Jurkat, Clone E6-1 (cell line): Measurements from ENCODE around the gene GPRC5A.

Experiments
- DNase-seq: peaks from one replicate; pipeline ENCODE4 v3.0.0-alpha.2; 2011; ENCODE audit warnings: low read depth, low spot score
- H3K4me3 ChIP-seq: 2 replicates; pipeline ENCODE4 v1.5.1; 2011; ENCODE audit warnings: mild to moderate bottlenecking, low read length, control low read depth, moderate library complexity

Gene GPRC5A

DNA sequence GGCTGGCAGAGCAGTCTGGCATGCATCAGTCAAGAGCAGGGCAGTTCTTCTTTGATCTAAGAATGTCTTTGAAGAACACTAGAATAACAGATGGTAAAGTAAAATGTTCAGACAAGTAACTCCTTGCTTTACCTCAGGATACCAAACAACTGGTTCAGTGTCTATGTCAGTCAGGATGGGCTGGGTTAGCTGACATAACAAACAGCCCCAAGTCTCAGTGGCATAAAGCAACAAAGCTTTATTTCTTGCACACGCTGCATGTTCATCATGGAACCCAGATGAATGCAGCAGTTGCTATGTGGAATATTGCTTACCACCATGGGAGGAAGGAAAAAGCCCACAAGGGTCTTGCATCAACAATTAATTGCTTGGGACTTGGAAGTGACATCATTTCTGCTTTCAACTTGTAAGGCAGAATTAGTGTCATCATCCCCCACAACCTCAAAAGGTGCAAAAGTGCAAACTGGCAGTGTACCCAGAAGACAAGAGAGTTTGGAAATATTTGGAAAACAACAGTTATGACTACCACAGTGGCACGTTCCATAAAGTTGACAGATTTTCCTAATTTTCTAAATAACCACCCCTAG is 39.4 kb downstream of the GPRC5A start:
- DNase-seq, result no peak
- no peak overlapping the region for H3K4me3 ChIP-seq

DNA sequence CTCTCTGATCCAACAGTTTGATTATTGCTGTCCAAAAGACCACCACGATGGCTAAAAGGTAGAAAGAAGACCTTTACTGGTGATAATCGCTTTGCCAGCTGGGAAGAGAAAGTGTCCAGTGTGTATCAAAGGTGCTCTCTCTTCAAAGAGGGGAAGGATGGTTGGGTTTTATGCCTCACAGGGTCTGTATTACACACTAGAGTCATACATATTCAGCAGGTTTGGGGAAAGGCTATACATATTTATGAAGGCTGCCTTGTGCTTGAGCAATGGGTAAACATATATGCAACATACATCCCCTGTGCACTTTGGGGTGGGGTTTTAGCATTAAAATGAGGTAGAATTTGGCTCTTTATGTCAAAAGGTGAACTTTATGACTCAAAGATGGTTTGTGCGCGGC is 42.4 kb downstream of the GPRC5A start:
- H3K4me3 ChIP-seq, result no peak overlapping the region
- DNase-seq, result no peak

DNA sequence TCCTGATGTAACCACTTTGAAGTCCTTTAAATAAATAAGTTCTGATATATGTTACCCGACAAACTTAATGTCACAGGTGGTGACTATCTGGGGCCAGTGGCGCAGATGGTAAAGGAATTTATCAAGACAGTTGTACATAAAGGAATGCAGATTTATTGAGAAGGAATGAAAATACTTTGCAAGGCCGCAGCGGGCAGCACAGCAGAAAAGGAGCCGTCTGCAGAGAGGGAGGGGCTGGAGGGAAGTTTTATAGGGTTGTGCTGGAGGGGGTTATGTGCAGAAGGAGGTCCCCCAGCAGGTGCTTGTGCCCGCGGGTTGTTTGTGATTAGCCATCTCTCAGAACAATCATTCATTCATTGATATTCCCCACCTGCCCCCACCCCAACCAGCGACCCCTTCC is 43.2 kb downstream of the GPRC5A start:
- no peak for DNase-seq
- H3K4me3 ChIP-seq, result no peak overlapping the region

DNA sequence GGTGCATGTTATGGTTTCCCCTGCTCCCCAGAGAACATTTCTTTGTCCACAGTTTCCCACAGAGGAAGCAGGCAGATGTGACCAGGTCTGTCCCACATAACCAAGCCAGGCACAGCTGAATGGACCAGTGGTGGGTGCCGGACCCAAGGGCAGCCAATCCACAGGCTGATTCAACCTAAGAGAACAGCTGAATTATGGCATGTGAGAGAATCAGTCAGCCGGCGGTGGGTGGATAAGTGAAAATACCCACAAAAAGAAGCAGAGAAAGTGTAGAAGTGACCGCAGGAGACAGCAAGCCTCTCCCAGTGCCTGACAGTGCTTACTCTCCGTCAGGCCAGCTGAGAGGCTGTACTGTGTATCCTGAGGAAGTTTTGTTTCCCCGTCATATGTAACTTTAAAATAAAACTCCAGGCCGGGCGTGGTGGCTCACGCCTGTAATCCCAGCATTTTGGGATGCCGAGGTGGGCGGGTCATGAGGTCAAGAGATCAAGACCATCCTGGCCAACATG is 45.7 kb downstream of the GPRC5A start:
- no peak for DNase-seq
- no peak overlapping the region for H3K4me3 ChIP-seq

DNA sequence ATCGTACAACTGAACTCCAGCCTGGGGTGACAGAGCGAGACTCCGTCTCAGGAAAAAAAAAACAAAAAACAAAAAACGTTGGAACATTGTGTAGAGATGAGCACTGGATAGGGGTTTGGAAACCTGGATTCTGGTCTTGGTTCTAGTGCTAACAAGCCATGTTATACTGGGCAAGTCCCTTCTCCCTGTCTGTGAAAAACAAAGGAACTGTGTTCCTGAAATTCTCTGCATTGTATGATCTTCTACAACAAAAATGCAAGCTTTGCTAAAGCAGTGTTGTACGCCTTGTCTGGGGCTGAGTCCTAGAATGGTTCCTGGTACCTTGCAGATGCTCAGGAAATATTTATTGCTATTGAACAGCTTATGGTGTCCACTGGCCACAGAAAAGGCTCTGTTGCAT is 47.2 kb downstream of the GPRC5A start:
- no peak overlapping the region for H3K4me3 ChIP-seq
- DNase-seq, result no peak

DNA sequence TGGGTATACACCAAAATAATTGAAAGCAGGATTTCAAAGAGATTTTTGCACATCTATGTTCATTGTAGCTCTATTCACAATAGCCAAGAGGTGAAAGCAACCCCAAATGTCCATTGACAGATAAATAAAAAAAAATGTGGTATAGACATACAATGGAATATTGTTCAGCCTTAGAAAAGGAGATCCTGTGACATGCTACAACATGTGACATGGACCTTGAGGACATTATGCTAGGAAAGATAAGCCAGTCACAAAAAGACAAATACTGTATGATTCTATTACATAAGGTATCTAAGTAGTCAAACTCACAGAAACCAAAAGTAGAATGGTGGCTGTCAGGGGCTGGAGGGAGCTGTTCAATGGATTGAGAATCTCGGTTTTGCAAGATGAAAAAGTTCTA is 48.5 kb downstream of the GPRC5A start:
- no peak overlapping the region for H3K4me3 ChIP-seq
- DNase-seq, result no peak

DNA sequence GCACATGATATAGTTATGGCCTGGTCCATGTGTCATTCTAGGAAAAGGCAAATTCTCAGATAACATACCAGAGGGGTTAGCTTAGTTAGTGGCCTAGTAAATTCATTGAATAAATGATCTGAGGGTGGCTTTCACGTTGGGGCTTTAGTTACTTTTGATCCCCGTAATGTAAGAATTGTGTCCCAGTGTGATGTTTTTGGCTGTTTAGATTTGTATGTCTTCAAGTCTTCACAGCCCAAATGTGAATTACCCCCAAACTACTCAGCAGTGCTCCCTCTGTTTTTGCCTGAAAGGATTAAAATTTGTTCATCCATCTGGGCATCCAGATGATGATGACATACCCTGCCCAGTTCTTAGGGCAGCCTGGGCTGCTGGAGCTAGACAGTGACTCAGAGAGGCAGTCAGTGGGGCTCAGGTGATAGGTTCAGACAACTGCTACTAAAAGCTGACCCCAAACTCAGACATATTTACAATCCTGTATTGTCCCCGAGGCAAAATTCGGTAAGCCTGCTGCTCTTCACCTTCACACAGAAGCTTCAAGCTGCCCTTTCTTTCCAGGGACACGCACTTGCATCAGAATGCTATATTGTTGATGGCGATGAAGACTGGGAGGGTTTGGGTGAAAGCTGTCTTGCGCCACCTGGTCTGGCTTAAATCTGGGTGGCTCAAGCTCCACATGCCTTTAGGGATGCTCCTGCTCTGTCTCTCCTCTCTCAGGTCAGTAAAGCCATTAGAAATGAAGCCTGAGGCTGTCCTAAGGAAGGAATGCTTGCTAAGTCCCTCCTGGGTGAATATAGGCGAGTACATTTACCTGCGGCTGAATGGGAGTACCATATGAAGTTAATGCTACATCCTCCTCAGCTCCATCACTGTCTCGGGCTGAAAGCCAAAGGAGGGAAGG is 50.3 kb downstream of the GPRC5A start:
- DNase-seq, result no peak
- H3K4me3 ChIP-seq, result no peak overlapping the region

DNA sequence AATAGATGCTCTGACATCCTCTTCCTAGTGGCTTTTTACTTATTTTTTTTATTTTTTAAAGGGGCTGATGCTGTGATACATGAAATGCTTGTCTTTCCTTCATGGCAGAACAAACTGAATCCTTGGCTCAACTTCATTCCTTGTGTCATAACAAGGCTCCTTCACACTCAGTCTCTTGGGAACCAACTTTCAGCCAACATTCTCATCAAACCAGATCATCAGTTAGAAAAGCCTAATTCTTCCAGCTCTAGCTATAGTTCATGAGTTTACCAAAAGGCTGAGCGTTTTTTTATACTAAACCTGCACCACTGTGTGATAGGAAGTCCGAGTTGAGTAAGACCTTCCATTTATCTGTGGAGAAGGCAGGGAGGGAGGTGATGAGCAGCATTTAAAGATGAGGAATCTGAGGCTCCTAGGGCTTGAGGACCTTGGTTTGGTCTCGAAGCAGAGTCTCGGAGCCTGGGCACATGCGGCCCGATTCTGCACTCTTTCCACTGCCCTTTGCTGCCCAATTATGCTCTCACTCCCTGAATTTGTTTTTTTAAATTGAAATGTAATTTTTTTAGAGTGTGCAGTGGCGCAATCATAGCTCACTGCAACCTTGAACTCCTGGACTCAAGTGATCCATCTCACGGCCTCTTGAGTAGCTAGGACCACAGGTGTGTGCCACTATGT is 52.4 kb downstream of the GPRC5A start:
- no peak for DNase-seq
- H3K4me3 ChIP-seq, result no peak overlapping the region

DNA sequence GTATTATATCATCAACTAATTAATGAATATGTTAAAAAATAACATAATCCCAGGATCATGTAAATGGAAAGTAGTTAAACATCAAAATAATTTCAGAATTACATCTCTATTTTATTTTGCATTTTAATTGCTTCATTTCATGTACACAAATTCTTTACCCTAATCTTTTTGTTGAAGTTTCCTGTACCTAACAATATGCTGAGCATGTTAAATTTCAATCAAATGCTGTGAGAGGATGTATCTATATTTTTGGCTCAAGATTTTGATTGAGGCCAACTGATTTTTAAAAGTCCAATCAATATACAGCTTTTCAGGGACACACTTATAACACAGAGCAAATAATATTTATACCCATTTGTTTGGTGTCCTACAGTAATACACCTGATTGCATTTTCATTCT is 54.2 kb downstream of the GPRC5A start:
- H3K4me3 ChIP-seq, result no peak overlapping the region
- no peak for DNase-seq

DNA sequence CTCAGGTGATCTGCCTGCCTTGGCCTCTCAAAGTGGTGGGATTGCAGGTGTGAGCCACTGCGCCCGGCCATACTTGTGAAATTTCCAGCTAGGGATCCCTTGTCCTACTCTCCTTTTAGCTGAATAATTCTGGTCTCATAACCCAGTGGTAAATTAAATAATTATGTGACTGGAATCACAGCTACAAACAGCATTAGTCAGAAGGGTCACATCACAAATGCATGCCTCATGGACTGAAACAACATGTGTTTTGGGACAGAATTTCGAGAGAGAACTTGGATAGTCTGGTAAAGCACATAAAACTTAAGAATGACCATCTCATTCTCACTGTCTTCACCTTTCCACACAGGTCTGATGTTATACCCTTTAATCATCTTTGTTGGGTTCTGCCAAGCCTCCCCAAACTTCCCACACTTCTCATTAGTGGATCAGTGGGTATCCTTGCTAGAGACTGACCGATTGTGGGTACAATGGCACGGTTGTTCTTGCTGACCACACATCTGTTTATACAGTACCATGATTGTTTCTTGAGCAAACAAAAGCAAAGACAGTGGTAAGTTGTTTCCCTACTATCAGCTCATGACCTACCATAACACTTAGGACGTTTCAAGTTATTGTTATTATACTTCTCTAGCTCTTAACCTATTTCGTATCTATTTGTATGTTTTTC is 55.5 kb downstream of the GPRC5A start:
- no peak for DNase-seq

DNA sequence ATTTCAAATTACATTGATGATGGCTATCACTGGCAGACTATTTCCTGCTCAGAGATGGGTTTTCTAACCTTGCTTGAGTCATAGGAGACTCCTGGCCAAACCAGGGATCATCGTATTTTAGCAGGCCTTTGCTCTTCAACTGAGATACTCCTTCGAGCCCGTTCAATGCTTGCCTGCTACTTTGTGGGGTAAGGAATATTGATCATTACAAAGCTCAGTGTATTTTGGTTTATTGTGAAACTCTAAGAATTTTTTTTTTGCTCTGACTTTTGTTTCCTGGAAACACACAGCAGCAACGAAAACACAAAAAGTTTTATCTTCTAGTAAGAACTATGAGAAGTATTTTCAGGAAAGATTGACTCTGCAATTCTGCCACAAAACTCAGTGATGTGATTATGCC is 56.5 kb downstream of the GPRC5A start:
- H3K4me3 ChIP-seq, result no peak overlapping the region
- no peak for DNase-seq

More for the DNA sequence above, 55.5 kb downstream of the GPRC5A start:
- H3K4me3 ChIP-seq, result no peak overlapping the region

DNA sequence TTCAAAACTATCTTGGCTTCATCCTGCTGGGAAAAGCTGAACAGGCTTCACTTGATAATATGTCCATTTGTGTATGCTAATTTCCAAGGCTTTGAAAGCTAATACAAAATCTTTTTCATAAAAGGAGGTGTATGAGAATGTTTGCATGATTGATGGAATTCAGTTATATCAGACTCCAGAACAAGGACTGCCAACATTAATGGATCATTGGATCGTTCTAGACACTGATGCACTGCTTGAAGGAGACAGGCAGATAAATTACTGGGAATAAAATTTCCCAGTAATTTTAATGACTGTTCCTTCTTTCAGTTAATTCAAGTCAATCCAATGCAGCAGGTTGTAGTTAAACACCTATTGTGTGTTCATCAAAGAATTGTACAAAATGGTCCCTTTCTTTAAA is 60.1 kb downstream of the GPRC5A start:
- DNase-seq, result no peak
- no peak overlapping the region for H3K4me3 ChIP-seq

DNA sequence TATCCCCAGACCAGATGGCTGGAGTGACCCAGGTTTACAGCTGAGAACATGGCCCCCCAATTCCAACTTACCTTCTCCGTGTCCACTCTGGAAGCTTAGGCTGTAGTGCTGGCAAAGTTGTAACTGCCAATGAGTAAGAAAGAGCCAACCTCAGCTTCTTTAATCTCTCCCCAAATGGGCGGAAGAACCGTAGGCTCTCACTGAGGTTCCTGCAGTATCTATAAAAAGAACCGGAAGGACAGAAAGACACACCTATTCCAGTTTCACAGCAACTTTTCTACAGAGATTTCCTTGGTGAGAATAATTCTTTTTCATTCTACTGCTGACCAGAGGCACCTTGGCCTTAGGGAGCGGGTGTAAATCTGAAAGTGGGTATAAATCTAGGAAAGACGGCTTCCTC is 60.7 kb downstream of the GPRC5A start, which contains the start of gene GPRC5D:
GPRC5D (minus strand) TSS at position 135 of the 400 bp plus-strand sequence. CDS start 1,786 bp downstream, outside the sequence.
- no peak for DNase-seq
- H3K4me3 ChIP-seq, result no peak within 1 kb of the TSS

DNA sequence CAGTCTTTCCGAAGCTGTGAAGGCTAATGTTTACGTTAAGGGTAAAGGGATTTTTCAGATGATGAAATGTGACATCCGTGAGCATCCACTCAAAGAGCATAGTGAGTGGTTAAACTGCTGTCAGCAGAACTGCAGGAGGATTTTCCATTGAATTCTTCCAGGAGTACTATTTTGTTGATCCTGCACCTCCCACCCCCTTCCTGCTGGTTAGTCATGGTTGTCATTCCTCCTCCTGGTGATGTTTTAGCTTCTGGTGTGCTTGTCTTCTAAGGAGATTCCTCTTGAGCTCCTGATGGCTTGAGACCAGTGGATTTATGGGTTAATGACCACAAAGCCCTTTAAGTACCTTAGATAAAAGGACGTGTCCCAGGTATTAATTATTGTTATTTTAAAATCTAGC is 63.0 kb downstream of the GPRC5A start:
- H3K4me3 ChIP-seq, result no peak overlapping the region
- no peak for DNase-seq

DNA sequence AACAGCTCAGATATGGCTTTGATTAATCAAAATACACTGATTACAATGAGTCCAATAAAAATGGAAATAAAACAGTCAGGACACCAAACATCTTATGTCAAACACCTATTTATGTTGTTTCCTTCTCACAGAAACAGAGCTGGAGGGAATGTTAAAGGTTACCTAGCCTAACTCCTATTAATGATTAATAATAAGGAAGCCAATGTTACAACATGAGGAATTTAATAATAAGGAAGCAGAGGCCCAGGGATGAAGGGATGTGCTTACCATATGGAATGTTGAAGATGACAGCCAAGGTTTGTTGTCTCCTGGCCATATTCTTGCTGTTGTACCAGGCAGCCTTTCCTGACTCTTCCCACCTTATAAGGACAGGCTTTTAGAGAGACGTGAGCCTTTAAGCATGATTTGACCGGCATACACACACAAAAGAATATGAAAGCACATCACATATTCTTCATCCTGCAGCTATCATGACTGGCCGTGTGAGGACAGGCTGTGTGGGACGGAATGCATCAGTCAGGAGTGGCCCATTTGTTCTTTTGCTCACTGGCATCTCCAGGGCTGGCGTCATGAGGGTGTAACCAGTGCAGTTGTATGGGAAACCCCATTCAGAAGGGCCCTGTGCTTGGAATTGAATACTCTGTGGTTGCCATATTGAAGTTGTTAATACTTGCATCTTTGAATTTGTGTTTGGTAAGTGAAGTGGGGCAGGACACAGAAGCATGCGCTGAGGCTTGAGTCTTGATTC is 63.7 kb downstream of the GPRC5A start:
- H3K4me3 ChIP-seq, result no peak overlapping the region
- no peak for DNase-seq

DNA sequence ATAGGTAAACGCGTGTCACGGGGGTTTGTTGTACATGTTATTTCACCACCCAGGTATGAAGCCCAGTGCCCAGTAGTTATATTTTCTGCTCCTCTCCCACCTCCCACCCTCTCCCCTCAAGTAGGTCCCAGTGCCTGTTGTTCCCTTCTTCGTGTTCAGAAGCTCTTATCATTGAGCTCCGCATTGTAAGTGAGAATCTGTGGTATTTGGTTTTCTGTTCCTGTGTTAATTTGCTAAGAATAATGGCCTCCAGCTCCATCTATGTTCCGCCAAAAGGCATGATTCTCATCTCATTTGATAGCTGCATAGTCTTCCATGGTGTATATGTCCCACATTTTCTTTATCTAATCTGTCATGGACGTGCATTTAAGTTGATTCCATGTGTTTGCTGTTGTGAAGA is 67.5 kb downstream of the GPRC5A start:
- no peak for DNase-seq
- H3K4me3 ChIP-seq, result no peak overlapping the region

DNA sequence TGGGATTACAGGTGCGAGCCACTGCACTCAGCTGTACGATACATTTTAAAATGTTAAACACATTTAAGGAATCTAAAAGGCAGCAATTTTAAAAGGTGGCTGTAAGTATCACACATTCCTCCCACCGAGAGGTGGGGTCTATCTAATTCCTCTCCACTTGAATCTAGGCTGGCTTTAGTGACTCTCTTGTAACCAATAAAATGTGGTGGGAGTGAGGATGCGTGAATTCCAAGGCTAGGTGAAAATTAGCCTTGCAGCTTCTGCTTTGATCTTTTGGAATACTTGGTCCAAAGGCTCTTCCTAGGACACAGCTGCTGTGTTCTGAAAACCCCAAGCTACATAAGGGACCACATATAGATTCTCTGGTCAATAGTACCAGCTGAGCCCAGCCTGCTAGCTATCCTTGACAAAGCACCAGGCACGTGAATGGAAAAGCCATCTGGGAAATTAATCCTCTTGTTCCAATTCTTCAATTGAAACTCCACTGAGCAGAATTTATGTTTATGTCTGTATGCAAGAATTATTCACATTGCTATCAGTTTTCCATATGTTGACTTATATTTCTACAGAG is 69.4 kb downstream of the GPRC5A start:
- H3K4me3 ChIP-seq, result no peak overlapping the region
- DNase-seq, result no peak

DNA sequence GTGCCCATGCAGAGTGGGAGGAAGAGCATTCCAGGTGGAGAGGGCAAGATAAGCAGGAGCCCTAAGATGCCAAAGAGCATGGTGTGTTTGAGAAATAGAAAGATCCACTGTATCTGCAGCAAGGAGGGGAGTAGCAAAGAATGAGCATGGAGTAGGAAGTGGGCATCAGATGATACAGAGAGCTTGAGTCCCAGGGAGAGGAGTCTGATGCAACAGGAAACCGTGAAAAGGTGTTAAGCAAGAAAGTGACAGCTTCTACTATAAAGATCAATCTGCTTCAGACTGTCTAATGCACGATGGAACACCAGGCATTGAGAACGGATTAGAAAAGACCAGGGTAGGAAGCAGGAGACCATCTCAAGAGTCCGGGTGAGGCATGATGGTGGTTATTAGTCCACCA is 72.9 kb downstream of the GPRC5A start:
- no peak overlapping the region for H3K4me3 ChIP-seq
- peak; percentile 66 for DNase-seq
